HEK293T (cell line): ENCODE results near the gene THRB.

Experiments used
- CTBP1 ChIP-seq: fragments of 450-650 bp; IDR thresholded peaks from 2 replicates; pipeline ENCODE4 v1.6.1; 2016; ENCODE audit warnings: borderline replicate concordance
- ELF4 ChIP-seq: fragments of 450-650 bp; IDR thresholded peaks from 2 replicates; pipeline ENCODE4 v1.6.1; 2017; ENCODE audit warnings: antibody characterized with exemption
- FOXK2 ChIP-seq: fragments of 450-650 bp; IDR thresholded peaks from 2 replicates; pipeline ENCODE4 v1.6.1; 2016; ENCODE audit warnings: mild to moderate bottlenecking
- FOXM1 ChIP-seq: fragments of 450-650 bp; IDR thresholded peaks from 2 replicates; pipeline ENCODE4 v1.6.1; 2017; ENCODE audit warnings: mild to moderate bottlenecking, borderline replicate concordance
- PKNOX1 ChIP-seq: fragments of 450-650 bp; IDR thresholded peaks from 2 replicates; pipeline ENCODE4 v1.6.1; 2016
- SUZ12 ChIP-seq: fragments of 450-650 bp; IDR thresholded peaks from 2 replicates; pipeline ENCODE4 v1.6.1; 2016; ENCODE audit warnings: mild to moderate bottlenecking

GRCh38 chr3:24290596-24290995 is 204.1 kb downstream of the THRB start:
- TF ChIP-seq PKNOX1, result no peak
- no peak for TF ChIP-seq FOXK2
- TF ChIP-seq ELF4, result no peak
- no peak for TF ChIP-seq SUZ12
- no peak for TF ChIP-seq CTBP1
- TF ChIP-seq FOXM1, result no peak
